GM19467 (cell line): Measurements from ENCODE around the gene FKBP1B.
"Not testable (repeated sequence)": the region's sequence is repeated elsewhere in the genome, so short reads cannot be mapped to it uniquely, and the experiment has no call there.

Source experiments
- ATAC-seq: cut with Tn5 transposase; IDR thresholded peaks from one replicate; pipeline ENCODE4 v1.9.1; 2021; ENCODE audit warnings: mild to moderate bottlenecking, moderate library complexity; ENCODE audit not compliant: unreplicated experiment

Gene FKBP1B

GRCh38 chr2:24100732-24101131 is 51.2 kb downstream of the FKBP1B start:
- ATAC-seq: not testable (repeated sequence)

DNA sequence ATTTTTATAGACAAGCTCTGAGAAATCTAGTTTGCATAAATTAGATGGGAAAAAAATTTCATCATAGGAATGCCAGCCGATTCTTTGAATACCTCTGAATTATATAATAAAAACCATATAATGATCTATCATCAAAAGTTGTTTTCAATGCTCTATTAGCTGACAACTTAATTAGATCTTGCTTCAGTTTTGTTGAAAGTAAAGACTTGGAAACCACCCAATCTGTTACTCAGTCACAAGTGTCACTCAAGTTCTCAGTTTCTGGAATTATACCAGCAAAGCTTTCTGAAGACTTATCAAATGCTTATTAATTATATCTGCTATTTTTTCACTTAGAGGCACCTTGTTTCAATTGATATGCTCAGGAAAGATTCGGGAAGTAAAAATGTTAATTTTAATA is 52.5 kb downstream of the FKBP1B start:
- ATAC-seq: no peak

DNA sequence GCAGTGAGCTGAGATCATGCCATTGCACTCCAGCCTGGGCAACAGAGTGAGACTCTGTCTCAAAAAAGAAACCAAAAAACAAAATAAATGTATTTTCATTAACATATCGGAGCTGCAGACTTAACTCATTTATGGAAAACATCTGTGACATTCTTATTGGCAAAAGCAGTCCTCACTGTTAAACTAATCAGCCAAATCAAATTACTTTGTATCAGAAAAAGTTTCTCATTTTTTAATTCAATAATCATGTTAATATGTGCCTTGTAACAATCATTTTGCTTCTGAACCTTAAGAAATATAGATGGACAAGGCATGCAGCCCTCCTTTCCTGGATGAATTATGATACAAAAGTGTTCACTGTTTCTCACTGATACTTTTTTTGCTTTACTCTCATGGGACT is 53.1 kb downstream of the FKBP1B start:
- no peak for ATAC-seq

DNA sequence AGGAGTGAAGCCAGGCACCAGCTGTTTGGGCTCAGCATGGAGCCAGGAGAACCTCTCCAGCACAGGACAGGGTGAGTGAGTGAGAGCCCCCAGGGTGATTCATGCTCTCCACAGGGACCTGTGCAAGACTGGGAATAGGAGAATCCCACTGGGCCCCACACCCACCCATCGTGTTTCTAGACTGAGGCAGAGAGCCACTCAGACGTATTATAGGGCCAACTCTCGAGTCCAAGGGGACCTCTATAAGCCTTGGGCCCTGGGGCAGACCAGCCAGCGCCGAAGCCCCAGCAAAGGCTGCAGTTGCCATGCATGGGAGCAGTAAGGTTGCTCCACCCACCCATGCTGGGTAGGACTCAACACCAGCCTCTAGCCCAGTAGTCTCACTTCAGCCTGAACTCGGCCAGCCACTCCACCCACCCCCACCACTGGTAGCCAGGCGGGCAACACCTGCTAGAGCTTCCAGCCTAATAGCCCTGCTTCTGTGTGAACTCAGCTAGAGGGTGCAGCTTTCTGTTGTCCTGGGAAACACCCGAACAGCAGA is 54.6 kb downstream of the FKBP1B start:
- ATAC-seq: no peak

DNA sequence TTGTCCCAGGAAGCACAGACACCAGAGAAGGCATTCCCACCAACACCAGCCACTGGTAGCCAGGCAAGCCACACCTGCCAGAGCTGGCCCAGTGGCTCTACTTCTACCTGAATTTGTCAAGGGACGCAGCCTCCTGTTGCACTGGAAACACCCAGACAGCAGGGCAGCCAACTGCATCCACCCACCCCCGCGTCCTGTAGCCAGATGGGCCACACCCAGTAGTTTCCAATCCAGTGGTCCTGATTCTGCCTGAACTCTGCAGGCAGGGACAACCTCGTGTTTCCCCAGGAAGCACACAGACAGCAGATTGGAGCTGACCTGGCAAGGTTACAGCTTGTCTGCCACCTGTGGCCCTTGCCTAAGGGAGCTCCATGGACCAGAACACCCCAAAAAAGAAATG is 55.4 kb downstream of the FKBP1B start:
- ATAC-seq: no peak

DNA sequence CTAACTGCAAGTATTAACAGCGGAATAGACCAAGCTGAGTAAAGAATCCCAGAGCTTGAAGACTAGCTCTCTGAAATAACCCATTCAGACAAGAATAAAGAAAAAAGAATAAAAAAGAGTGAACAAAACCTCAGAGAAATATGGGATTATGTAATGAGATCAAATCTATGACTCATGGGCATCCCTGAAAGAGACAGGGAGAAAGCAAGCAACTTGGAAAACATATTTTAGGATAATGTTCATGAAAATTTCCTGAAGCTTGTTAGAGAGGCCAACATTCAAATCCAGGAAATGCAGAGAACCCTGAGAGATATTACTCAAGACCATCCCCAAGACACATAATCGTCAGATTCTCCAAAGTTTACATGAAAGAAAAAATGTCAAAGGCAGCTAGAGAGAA is 56.3 kb downstream of the FKBP1B start:
- no peak for ATAC-seq

- ATAC-seq: no peak
Measured at GRCh38 chr2:24106786-24107185, 57.2 kb downstream of the FKBP1B start.

DNA sequence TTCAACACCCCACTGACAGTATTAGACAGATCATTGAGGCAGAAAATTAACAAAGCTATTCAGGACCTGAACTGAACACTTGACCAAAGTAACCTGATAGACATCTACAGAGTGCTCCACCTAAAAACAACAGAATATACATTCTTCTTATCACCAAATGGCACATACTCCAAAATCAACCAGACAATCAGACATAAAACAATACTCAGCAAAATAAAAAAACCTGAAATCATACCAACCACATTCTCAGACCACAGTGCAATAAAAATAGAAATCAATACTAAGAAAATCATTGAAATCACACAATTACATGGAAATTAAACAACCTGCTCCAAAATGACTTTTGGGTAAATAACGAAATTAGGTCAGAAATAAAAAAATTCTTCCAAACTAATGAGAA is 57.8 kb downstream of the FKBP1B start:
- ATAC-seq: no peak

DNA sequence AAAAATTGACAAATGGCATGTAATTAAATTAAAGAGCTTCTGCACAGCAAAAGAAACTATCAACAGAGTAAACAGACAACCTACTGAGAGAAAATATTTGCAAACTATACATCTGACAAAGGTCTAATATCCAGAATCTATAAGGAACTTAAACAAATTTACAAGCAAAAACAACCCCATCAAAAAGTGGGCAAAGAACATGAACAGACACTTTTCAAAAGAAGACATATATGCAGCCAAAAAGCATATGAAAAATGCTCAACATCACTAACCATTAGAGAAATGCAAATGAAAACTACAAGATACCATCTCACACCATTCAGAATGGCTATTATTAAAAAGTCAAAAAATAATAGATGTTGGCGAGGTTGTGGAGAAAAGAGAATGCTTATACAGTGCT is 59.9 kb downstream of the FKBP1B start:
- ATAC-seq: not testable (repeated sequence)

DNA sequence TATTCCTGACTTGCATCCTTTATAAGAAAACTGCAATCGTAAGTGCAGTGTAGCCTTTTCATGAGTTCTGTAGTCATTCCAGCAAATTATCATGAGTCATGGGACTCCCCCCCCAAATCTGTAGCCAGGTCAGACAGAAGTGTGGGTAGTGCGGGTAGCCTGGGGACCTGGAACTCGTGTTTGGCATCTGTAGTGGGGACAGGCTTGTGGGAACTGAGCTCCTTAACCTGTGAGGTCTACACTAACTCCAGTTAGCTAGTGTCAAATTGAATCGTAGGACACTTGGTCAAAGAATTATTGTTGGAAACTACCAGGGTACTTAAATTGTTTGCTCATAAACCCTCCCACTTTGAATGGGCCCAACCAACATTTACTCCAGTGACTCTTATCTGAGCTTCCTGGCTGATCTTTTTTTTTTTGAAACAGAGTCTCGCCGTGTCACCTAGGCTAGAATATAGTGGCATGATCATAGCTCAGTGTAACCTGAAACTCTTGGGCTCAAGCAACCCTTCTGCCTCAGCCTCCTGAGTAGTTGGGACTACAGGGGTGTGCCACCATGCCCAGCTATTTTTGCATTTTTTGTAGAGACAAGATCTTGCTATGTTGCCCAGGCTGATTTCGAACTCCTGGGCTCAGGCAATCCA is 61.2 kb downstream of the FKBP1B start:
- no peak for ATAC-seq

GRCh38 chr2:24111407-24111901 is 61.9 kb downstream of the FKBP1B start:
- ATAC-seq: no peak
